GM18870 (cell line): ENCODE data around the gene TMC5.

Experiments used
- ATAC-seq: cut with Tn5 transposase; IDR thresholded peaks from one replicate; pipeline ENCODE4 v1.9.1; 2021; ENCODE audit warnings: moderate library complexity; ENCODE audit not compliant: unreplicated experiment

The TMC5 gene

GRCh38 chr16:19503461-19504075 is 85.9 kb downstream of the TMC5 start:
- ATAC-seq: no peak

- no peak for ATAC-seq
Observed at GRCh38 chr16:19505600-19506303, 88.1 kb downstream of the TMC5 start.

GRCh38 chr16:19506965-19507364 is 89.3 kb downstream of the TMC5 start:
- ATAC-seq: no peak

- no peak for ATAC-seq
Observed at GRCh38 chr16:19507867-19508266, 90.2 kb downstream of the TMC5 start.

GRCh38 chr16:19512297-19512696 is 94.6 kb downstream of the TMC5 start:
- ATAC-seq: no peak

GRCh38 chr16:19513377-19514053 is 95.8 kb downstream of the TMC5 start:
- ATAC-seq: no peak

GRCh38 chr16:19515757-19516156 is 98.1 kb downstream of the TMC5 start:
- ATAC-seq: no peak

GRCh38 chr16:19517424-19518089 is 99.9 kb downstream of the TMC5 start:
- no peak for ATAC-seq

GRCh38 chr16:19518388-19518787 is 100.7 kb downstream of the TMC5 start:
- no peak for ATAC-seq

GRCh38 chr16:19520861-19521331 is 103.2 kb downstream of the TMC5 start:
- ATAC-seq: no peak

- peak; percentile 53 for ATAC-seq
Observed at GRCh38 chr16:19521471-19522396, 104.1 kb downstream of the TMC5 start, which contains the start of gene GDE1. GDE1 (minus strand) TSS chr16:19522098; CDS start chr16:19521964, 134 bp downstream.

- ATAC-seq: no peak
Observed at GRCh38 chr16:19522397-19522732, 104.7 kb downstream of the TMC5 start.

- ATAC-seq: no peak
Observed at GRCh38 chr16:19522760-19523159, 105.1 kb downstream of the TMC5 start.

- ATAC-seq: no peak
Observed at GRCh38 chr16:19523184-19523558, 105.5 kb downstream of the TMC5 start.

- ATAC-seq: peak; percentile 60
Observed at GRCh38 chr16:19523559-19524355, 106.1 kb downstream of the TMC5 start, which contains the start of gene CCP110. CCP110 (plus strand) TSS chr16:19523942; CDS start chr16:19527882, 3,940 bp downstream.

GRCh38 chr16:19524356-19524615 is 106.6 kb downstream of the TMC5 start:
- no peak for ATAC-seq

GRCh38 chr16:19524616-19525384 is 107.1 kb downstream of the TMC5 start:
- ATAC-seq: no peak

- ATAC-seq: no peak
Observed at GRCh38 chr16:19525385-19525723, 107.7 kb downstream of the TMC5 start.

GRCh38 chr16:19527161-19527560 is 109.5 kb downstream of the TMC5 start:
- no peak for ATAC-seq
